IPS-NIHi7 (cell line): ENCODE results near the gene CDH19.
"Not testable (repeated sequence)": the region's sequence is repeated elsewhere in the genome, so short reads cannot be mapped to it uniquely, and the experiment has no call there.

Experiments used
- DNase-seq: peaks from one replicate; pipeline ENCODE4 v3.0.0; 2012; ENCODE audit warnings: mixed read lengths; ENCODE audit errors: extremely low spot score

The CDH19 gene

DNA sequence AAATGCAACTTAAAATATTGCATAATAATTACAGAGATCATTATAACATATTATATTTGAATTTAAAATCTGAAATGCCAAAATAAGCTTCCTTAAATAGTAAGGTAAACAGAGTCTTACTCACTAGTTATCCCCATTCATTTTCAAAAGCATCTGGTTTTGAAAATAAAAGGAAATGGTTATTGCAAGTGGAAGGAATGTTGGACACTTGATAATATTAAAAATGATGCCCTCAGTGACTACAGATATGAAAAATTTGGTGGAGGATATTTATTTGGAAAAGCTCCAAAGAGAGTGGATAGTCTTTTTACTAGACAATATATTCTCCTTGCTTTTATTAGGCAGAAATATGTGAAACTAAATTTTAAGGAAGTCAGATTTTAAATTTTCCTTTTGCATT lies 39.7 kb downstream of the CDH19 start:
- DNase-seq = no peak

GRCh38 chr18:66562279-66562678 lies 41.6 kb downstream of the CDH19 start:
- no peak for DNase-seq

DNA sequence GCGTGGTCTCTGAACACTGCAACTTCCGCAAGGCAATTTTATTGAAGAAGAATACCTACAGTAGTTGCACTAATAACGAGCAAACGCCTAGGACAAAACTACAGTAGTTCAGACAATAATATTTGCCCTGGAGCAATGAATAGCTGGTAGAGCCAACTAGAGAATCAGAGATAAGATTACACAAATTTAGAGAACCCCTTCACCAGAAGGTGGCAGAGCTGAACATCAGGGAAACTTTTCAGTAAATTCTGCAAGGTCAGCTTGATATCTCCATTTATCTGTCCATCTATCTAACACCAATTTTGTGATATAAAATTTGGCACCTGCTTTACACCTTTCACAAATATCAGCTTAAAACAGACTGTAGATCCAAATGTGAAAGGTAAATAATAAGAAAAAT lies 43.8 kb downstream of the CDH19 start:
- DNase-seq = peak; percentile 14

- no peak for DNase-seq
These were observed 45.1 kb downstream of the CDH19 start for GRCh38 chr18:66558773-66559172.

- DNase-seq = no peak
These were observed 46.8 kb downstream of the CDH19 start for GRCh38 chr18:66557091-66557490.

- DNase-seq = no peak
These were observed 48.3 kb downstream of the CDH19 start for GRCh38 chr18:66555585-66555984.

DNA sequence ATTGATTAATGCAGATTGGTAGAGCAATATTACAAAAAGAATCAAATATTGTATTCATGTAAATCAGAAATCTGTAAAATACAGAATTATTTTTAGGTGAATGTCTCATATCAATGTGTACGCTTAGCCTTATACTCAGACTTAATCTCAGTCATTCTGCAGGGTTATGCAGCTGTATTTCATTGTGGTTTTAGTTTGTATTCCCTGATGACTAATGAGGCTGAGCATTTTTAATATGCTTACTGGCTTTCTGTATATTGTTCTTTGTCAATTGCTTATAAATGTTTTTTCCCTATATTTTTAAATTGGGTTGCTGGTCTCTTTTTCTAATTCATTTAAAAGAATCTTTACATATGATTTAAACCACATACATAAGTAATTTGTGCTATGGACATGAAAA lies 50.1 kb downstream of the CDH19 start:
- no peak for DNase-seq

GRCh38 chr18:66550366-66550765 lies 53.5 kb downstream of the CDH19 start:
- DNase-seq = no peak

- DNase-seq = peak; percentile 47
These were observed 55.1 kb downstream of the CDH19 start for GRCh38 chr18:66548747-66549146.

GRCh38 chr18:66534110-66534509 lies 69.8 kb downstream of the CDH19 start:
- no peak for DNase-seq

- no peak for DNase-seq
These were observed 70.2 kb downstream of the CDH19 start for GRCh38 chr18:66533693-66534092.

GRCh38 chr18:66523219-66523991 lies 80.5 kb downstream of the CDH19 start:
- DNase-seq = no peak

DNA sequence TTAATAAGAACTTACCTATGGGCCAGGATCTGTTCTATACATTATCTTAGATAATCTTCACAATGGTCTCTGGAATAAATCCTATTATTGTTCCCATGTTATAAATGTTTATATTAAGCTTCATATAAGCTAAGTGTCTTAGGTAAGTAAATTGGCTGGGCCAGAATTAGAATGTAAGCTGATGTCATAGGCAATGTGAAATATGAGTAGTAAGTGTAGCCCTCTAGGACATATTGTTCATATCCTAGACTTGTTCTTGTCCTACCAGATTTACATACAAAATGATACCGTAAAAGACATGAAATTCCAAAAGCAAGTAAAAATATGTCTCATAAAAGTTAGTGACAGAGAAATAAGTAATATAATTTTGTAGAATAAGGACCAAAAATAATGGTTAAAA lies 89.9 kb downstream of the CDH19 start:
- DNase-seq = no peak

DNA sequence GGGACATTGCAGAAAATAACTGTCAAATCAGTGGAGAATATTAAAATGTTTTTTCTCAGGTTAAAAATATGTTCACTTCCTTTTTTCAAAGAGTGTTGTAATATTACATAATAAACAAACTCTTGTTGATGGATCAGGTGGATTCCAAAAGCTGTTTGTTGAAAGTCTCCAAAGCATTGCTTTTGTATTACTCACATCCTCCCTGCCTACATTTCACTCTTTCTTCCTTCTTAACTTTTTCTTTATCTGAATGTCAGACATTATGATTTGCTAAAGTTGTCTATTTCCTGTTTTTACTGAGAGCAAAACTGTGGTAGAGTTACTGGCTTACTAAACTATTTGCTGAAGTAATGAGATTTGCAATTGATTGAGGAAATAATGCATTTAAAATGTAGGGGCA lies 92.1 kb downstream of the CDH19 start:
- no peak for DNase-seq

- no peak for DNase-seq
These were observed 92.6 kb downstream of the CDH19 start for GRCh38 chr18:66511289-66511688.

- no peak for DNase-seq
These were observed 93.4 kb downstream of the CDH19 start for GRCh38 chr18:66510357-66511045.

GRCh38 chr18:66508937-66509336 lies 95.0 kb downstream of the CDH19 start:
- DNase-seq = no peak

- no peak for DNase-seq
These were observed 97.7 kb downstream of the CDH19 start for GRCh38 chr18:66506178-66506577.

- no peak for DNase-seq
These were observed 106.5 kb downstream of the CDH19 start for GRCh38 chr18:66497351-66497750.

GRCh38 chr18:66495844-66496243 lies 108.0 kb downstream of the CDH19 start:
- peak; percentile 30 for DNase-seq

DNA sequence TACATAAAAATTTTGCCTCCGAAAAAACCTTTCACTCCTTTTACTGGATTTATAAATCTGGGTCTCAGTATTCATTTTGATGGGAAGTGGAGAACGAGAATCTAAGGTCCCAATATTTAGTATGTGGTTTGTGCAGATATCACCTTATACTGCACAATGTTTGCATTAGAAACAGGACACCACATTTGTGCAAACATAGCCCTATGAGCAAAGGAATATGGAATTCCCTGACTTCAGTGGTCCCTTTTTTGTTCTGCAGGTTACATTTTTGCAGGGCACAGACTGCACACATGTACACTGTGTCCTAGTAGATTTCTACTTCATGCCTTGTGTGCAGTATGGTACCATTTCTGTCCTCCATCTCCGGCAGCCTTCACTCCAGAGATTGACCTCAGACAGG lies 130.0 kb downstream of the CDH19 start:
- no peak for DNase-seq

GRCh38 chr18:66466184-66466583 lies 137.7 kb downstream of the CDH19 start:
- not testable (repeated sequence) for DNase-seq

GRCh38 chr18:66461344-66461743 lies 142.5 kb downstream of the CDH19 start:
- DNase-seq = no peak
